ENCODE results near the gene NDE1.
"Not testable (repeated sequence)": the region's sequence is repeated elsewhere in the genome, so short reads cannot be mapped to it uniquely, and the experiment has no call there.

NDE1 gene

GRCh38 chr16:15723808-15724207 lies 73.8 kb downstream of the NDE1 start:
- CTCF ChIA-PET: no interaction called here
- no peak for TF ChIP-seq CTCF (conservative IDR thresholded peaks at IDR 0.05; ENCODE audit: low read depth)
- H3K27ac ChIP-seq: 0 out of 2 replicates have a peak overlapping the region, but pooled peaks have one; percentile 11
- POLR2A ChIA-PET (ENCODE audit: low non-redundant PET): no interaction called here
- no peak for DNase-seq (ENCODE audit: low spot score)

GRCh38 chr16:15725641-15726240 lies 75.7 kb downstream of the NDE1 start:
- DNase-seq (ENCODE audit: low spot score): no peak
- CTCF ChIA-PET: interaction anchor here (0.6 kb wide), 1 partner anchor 104 kb away, joined by 3 read pairs; no protein-coding TSS in a partner anchor
- TF ChIP-seq CTCF (conservative IDR thresholded peaks at IDR 0.05; ENCODE audit: low read depth): no peak
- POLR2A ChIA-PET (ENCODE audit: low non-redundant PET): no interaction called here
- no peak overlapping the region for H3K27ac ChIP-seq

- peak overlapping the region; percentile 16 for H3K27ac ChIP-seq
- ChIA-PET POLR2A (ENCODE audit: low non-redundant PET) (no interaction called here), CTCF (interaction anchor here (0.7 kb wide), 1 partner anchor 44 kb away, joined by 3 read pairs; no protein-coding TSS in a partner anchor)
- TF ChIP-seq CTCF (conservative IDR thresholded peaks at IDR 0.05; ENCODE audit: low read depth): no peak
- no peak for DNase-seq (ENCODE audit: low spot score)
These were observed 76.7 kb downstream of the NDE1 start for GRCh38 chr16:15726715-15727114.

- CTCF ChIA-PET; DNase-seq (ENCODE audit: low spot score); POLR2A ChIA-PET (ENCODE audit: low non-redundant PET): not testable (repeated sequence)
- H3K27ac ChIP-seq: peak overlapping the region; percentile 16; the same call in 1 of the 2 replicates
These were observed 77.7 kb downstream of the NDE1 start for GRCh38 chr16:15727697-15728096.

- CTCF ChIA-PET: no interaction called here
- no peak overlapping the region for H3K27ac ChIP-seq
- no peak for DNase-seq (ENCODE audit: low spot score)
- no peak for TF ChIP-seq CTCF (conservative IDR thresholded peaks at IDR 0.05; ENCODE audit: low read depth)
- POLR2A ChIA-PET (ENCODE audit: low non-redundant PET): no interaction called here
These were observed 79.1 kb downstream of the NDE1 start for GRCh38 chr16:15729152-15729551.

- CTCF ChIA-PET: no interaction called here
- no peak overlapping the region for H3K27ac ChIP-seq
- no peak for TF ChIP-seq CTCF (conservative IDR thresholded peaks at IDR 0.05; ENCODE audit: low read depth)
- no peak for DNase-seq (ENCODE audit: low spot score)
- POLR2A ChIA-PET (ENCODE audit: low non-redundant PET): no interaction called here
These were observed 82.4 kb downstream of the NDE1 start for GRCh38 chr16:15732416-15732815.

GRCh38 chr16:15735610-15736009 lies 85.6 kb downstream of the NDE1 start:
- ChIA-PET POLR2A (ENCODE audit: low non-redundant PET) (no interaction called here), CTCF (no interaction called here)
- no peak for TF ChIP-seq CTCF (conservative IDR thresholded peaks at IDR 0.05; ENCODE audit: low read depth)
- no peak for DNase-seq (ENCODE audit: low spot score)
- H3K27ac ChIP-seq: no peak overlapping the region

Measured in RWPE1 (cell line).